Measurements from ENCODE around the gene CYP4F22. TPM values are rescaled to one million over a fixed set of nuclear protein-coding genes. Genes with fewer than 3 reads are reported as not detected.
"Not testable (repeated sequence)": the region's sequence is repeated elsewhere in the genome, so short reads cannot be mapped to it uniquely, and the experiment has no call there.

The CYP4F22 gene
- total RNA-seq, 3 donors from 2014 or later (not counting 1 experiment from before 2014, with no cell fraction given): 2.2 to 3.1 (median 2.6) TPM

- Mint-ChIP-seq H3K27me3 (ENCODE audit: low read depth in 2 of 2) (peaks cover 18 to 37% of the 10 kb centered on the region in 2 donors), H3K4me1 (peaks cover under 1 to 1% of the 10 kb centered on the region in 2 donors), H3K4me3 (no peak overlapping the region), H3K36me3 (no peaks in the 10 kb centered on the region), H3K9me3 (no peaks in the 10 kb centered on the region), H3K27ac (no peak overlapping the region)
- Histone ChIP-seq H3K4me1 (ENCODE audit: control insufficient read depth, insufficient read depth, low read length) (no peaks in the 10 kb centered on the region), H3K36me3 (ENCODE audit: control insufficient read depth, insufficient read depth, low read length) (no peaks in the 10 kb centered on the region), H3K4me3 (ENCODE audit: low read length) (no peak overlapping the region), H3K27me3 (ENCODE audit: control insufficient read depth, insufficient read depth, low read length) (no peaks in the 10 kb centered on the region), H3K27ac (ENCODE audit: low read length) (no peak overlapping the region), H3K9me3 (ENCODE audit: control insufficient read depth, insufficient read depth, low read length) (no peaks in the 10 kb centered on the region)
- TF ChIP-seq CTCF (IDR thresholded peaks at IDR 0.05): no peak
- ATAC-seq (no peak), DNase-seq (no peak)
- WGBS (ENCODE audit: insufficient coverage): 77% methylated on average over 5 of the region's 5 CpGs
- intact Hi-C loops (cut with micrococcal nuclease): no loop called here
Measured at GRCh38 chr19:15589760-15590451, 81.6 kb downstream of the CYP4F22 start.

GRCh38 chr19:15591796-15592195 lies 83.5 kb downstream of the CYP4F22 start:
- H3K27ac Mint-ChIP-seq: no peak overlapping the region
- intact Hi-C loops (cut with micrococcal nuclease): no loop called here
- Histone ChIP-seq H3K4me3 (ENCODE audit: low read length) (no peak overlapping the region), H3K9me3 (ENCODE audit: control insufficient read depth, insufficient read depth, low read length) (no peaks in the 10 kb centered on the region), H3K36me3 (ENCODE audit: control insufficient read depth, insufficient read depth, low read length) (no peaks in the 10 kb centered on the region), H3K27me3 (ENCODE audit: control insufficient read depth, insufficient read depth, low read length) (peaks cover 2% of the 10 kb centered on the region), H3K4me1 (ENCODE audit: control insufficient read depth, insufficient read depth, low read length) (no peaks in the 10 kb centered on the region), H3K27ac (ENCODE audit: low read length) (no peak overlapping the region)
- H3K27me3 Mint-ChIP-seq (ENCODE audit: low read depth in 2 of 2): peaks cover 22 to 44% of the 10 kb centered on the region in 2 donors
- ATAC-seq (no peak), DNase-seq (no peak)
- H3K36me3 Mint-ChIP-seq: peaks cover 6% of the 10 kb centered on the region
- H3K4me1 Mint-ChIP-seq: no peaks in the 10 kb centered on the region
- H3K9me3 Mint-ChIP-seq: no peaks in the 10 kb centered on the region
- H3K4me3 Mint-ChIP-seq: no peak overlapping the region
- no peak for TF ChIP-seq CTCF (IDR thresholded peaks at IDR 0.05)
- 78% methylated on average over 4 of the region's 4 CpGs for WGBS (ENCODE audit: insufficient coverage)

GRCh38 chr19:15592506-15592905 lies 84.2 kb downstream of the CYP4F22 start:
- H3K36me3 ChIP-seq (ENCODE audit: control insufficient read depth, insufficient read depth, low read length); H3K4me3 Mint-ChIP-seq; H3K27ac ChIP-seq (ENCODE audit: low read length); ATAC-seq; DNase-seq; H3K4me1 ChIP-seq (ENCODE audit: control insufficient read depth, insufficient read depth, low read length); H3K4me1 Mint-ChIP-seq; intact Hi-C loops (cut with micrococcal nuclease); H3K36me3 Mint-ChIP-seq; H3K4me3 ChIP-seq (ENCODE audit: low read length); H3K9me3 ChIP-seq (ENCODE audit: control insufficient read depth, insufficient read depth, low read length); H3K27me3 ChIP-seq (ENCODE audit: control insufficient read depth, insufficient read depth, low read length); H3K27ac Mint-ChIP-seq; H3K9me3 Mint-ChIP-seq: not testable (repeated sequence)
- WGBS (ENCODE audit: insufficient coverage): 5% methylated on average over 3 of the region's 5 CpGs
- peaks cover 22 to 43% of the 10 kb centered on the region in 2 donors for H3K27me3 Mint-ChIP-seq (ENCODE audit: low read depth in 2 of 2)

GRCh38 chr19:15593766-15594165 lies 85.4 kb downstream of the CYP4F22 start:
- 60% methylated on average over 2 of the region's 4 CpGs for WGBS (ENCODE audit: insufficient coverage)
- H3K9me3 ChIP-seq (ENCODE audit: control insufficient read depth, insufficient read depth, low read length); H3K4me3 Mint-ChIP-seq; H3K4me3 ChIP-seq (ENCODE audit: low read length); DNase-seq; H3K36me3 ChIP-seq (ENCODE audit: control insufficient read depth, insufficient read depth, low read length); ATAC-seq; H3K9me3 Mint-ChIP-seq; H3K4me1 Mint-ChIP-seq; H3K27ac Mint-ChIP-seq; H3K27ac ChIP-seq (ENCODE audit: low read length); H3K27me3 ChIP-seq (ENCODE audit: control insufficient read depth, insufficient read depth, low read length); intact Hi-C loops (cut with micrococcal nuclease); H3K36me3 Mint-ChIP-seq; H3K4me1 ChIP-seq (ENCODE audit: control insufficient read depth, insufficient read depth, low read length): not testable (repeated sequence)
- H3K27me3 Mint-ChIP-seq (ENCODE audit: low read depth in 2 of 2): peaks cover 18 to 38% of the 10 kb centered on the region in 2 donors
